Hematopoietic multipotent progenitor cell (in vitro differentiated cells): ENCODE measurements around the gene MPC1L. TPM values are rescaled to one million over a fixed set of nuclear protein-coding genes. Genes with fewer than 3 reads are reported as not detected.

Experiments
- total RNA-seq: library from RNA; depleted of rRNA; stranded (reverse); fragments of >200 nt; gene quantifications from one replicate; pipeline ENCODE4 v1.2.3, GENCODE V29; 2012

MPC1L gene
- total RNA-seq, 1 donor, result not detected

Other genes with a start within 250 kb of the MPC1L start
- 38.5 TPM for gene ATP6AP2, start 42.5 kb upstream of the MPC1L start, total RNA-seq
- 10.8 TPM for gene CXorf38, start 24.1 kb downstream of the MPC1L start, total RNA-seq
- 19.7 TPM for gene MED14, start 112.1 kb downstream of the MPC1L start, total RNA-seq